ENCODE measurements around the gene MOB3A.

Gene MOB3A

DNA sequence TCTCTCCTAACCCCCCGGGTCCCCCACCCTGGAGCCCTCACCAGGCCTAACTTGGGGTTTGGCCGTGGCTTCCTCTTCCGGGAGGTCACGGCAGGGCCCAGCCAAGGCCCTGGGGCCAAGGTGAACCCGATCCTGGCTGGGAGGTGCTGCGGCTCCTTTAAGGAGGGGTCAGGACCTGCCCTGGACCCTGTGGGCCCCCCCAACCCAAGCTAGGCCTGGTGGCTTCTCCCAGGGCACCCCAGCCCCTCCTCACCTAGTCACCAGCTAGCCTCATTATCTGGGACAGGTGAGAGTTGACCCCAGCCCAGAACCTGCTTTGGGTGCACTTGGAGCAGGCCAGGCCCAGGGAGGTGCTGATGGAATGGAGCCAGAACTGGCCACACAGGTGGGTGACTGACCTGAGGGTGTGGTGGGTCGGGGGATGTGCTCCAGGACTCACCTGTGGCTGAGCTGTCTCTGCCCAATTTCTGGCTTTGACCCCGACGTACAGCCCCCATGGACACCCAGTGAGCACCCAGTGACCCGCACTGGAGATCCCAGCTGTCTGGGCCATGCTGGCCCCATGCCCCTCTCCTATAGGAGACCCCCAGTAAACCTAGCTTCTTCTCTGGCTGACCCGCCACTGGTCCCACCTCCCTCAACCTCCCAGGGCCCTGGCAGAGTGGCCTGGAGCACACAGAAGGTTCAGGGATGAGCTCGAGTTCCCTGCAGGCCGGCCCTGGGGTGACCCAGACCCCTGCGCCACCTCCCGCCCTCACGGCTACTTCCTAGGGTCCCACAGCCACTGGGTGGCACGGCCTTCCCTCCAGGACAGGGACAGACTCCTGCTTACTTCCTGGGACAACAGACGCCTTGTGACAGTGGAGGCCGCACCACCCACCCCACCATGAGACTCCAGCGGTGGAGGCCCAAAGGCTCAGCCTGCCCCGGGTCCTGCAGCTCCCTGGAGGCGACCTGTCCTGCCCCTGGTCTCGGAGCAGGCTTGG is 38.3 kb downstream of the MOB3A start:
- DNase-seq = no peak

DNA sequence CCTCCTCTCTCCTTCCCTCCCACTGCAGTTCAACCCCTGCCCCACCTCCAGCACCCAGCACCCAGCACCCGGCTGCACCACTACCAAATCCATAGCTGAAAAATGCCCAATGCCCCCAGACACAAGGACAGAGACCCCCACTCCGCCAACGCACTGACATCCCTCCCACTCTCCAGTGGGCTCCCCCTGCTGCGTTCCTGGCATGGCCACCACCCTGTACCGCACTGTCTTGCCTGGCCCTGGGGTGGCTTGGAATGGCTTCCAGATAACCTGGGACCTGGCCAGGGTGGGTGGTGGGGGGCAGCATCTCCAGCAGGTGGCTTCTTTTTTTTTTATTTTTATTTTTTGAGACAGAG is 39.3 kb downstream of the MOB3A start:
- DNase-seq = no peak

DNA sequence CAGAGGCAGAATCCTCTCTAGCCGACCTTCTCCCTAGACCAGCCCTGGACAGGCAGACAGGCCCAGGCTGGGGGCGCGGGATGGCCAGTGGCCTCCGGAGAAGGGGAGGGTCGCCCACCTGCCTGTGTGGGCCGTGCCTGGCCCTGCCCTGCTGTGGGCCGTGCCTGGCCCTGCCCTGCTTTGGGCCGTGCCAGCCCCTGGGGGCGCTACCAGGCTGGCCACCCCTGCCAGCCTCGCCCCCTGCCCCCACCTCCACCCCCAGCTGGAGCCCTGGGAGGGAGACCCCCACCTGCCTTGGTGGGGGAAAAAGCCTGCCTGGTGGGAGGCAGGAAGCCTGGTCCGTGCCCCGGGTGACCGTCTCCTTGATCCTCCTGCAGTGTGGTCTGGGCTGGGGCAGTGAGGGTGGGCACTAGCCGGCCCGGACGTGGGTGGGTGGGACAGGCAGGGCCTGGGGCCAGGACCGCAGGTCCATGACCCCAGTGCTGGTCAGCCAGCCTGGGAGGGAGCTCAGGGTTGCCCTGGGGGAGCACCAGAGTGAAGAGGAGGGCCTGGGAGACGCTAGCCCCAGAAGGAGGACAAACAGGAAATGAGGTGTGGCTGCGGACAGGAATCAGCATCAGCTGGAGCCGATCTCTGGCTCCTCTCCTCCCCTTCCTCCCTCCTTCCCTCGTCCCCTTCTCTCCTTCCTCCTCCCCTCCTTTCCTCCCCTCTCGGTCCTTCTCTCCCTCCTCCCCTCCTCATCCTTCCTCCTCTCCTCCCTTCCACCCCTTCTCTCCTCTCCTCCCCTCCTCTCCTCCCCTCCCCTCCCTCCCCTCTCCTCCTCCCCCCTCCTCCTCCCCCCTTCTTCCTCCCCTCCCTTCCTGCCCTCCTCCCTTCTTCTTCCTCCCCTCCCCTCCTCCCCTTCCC is 39.9 kb downstream of the MOB3A start:
- DNase-seq = peak; percentile 72

DNA sequence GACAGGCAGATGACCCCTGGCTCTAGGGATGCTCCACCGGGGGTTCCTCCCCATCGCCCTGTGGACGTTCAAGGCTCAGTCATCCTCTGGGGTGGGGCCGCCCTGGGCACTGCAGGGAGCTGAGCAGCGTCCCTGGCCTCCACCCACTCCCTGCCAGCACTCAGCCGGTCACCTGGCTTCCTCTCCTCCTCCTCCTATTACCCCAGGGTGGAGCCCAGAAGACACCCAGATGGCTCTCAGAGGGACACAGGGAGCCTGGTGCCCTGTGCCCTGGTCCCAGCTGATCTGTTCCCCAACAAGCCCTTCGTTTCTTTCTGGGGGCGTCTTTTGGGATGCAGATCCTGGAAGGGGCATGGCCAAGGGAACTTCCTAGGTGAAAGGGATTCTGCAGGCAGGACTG is 41.4 kb downstream of the MOB3A start:
- DNase-seq = no peak

DNA sequence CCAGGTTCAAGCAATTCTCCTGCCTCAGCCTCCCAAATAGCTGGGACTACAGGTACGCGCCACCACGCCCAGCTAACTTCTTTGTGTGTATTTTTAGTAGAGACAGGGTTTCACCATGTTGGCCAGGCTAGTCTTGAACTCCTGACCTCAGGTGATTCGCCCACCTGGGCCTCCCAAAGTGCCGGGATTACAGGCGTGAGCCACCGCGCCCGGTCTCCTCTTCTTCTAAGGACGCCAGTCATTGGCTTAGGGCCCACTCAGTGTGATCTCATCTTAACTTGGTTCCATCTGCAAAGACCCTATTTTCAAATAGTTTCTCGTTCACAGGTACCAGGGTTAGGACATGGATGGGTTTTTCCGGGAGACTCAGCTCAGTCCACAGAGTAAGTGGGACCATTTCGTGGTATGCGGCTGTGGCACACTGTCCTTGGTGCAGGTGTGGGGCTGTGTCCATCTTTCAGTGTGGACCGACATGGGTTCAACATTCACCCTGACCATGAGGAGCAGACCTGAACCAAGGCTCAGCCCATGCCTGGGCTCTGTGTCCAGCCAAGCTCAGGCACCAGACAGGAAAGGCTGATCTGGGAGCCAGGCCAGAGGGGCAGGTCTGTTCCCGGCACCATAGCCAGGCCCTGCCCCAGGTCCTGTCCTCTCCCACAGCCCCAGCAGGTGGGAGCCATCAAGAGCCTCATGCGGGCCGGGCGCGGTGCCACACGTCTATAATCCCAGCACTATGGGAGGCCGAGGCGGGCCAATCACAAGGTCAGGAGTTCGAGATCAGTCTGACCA is 42.3 kb downstream of the MOB3A start:
- DNase-seq = no peak

DNA sequence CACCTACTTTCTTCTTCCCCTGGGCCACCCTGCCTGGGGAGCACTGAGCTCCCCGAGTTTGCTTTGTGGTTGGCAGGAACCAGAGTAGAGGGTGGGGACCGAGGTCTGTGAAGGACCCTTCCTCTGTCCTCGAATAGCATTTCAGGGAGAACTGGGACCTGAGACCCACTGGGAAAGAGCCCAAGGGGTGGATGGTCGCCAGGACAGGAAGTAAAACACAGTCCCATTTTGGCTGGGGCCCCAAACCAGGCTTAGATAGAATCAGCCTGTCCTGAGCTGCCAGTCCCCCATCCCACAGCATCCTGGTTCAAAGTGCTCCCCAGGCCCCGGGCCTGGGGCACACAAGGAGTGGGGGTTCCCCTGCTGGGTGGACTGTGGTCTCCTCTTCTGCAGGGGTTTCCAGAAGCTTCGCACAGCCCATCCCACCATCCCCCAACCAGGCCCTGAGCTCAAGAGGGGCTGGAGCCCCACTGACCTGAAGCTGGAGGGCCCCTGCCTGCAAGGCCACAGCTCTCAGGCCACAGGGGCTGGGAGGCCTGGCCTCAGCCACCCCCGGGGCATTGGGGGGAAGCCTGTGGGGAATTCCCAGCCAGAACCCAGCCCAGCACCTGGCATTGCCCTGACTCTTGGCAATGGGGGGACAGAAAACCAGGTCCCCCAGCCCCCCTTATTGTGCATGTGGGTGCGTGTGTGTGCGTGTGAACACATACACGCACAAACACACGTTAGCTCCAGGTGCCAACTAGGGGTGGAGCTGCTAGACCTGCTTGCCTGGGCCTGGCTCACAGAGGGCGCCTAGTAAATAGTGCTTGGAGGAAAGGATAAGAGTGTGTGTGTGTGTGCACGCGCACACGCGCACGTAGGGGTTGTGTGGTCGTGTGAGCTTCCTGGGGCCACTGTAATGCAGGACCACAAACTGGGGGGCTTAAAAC is 44.1 kb downstream of the MOB3A start:
- DNase-seq = no peak

DNA sequence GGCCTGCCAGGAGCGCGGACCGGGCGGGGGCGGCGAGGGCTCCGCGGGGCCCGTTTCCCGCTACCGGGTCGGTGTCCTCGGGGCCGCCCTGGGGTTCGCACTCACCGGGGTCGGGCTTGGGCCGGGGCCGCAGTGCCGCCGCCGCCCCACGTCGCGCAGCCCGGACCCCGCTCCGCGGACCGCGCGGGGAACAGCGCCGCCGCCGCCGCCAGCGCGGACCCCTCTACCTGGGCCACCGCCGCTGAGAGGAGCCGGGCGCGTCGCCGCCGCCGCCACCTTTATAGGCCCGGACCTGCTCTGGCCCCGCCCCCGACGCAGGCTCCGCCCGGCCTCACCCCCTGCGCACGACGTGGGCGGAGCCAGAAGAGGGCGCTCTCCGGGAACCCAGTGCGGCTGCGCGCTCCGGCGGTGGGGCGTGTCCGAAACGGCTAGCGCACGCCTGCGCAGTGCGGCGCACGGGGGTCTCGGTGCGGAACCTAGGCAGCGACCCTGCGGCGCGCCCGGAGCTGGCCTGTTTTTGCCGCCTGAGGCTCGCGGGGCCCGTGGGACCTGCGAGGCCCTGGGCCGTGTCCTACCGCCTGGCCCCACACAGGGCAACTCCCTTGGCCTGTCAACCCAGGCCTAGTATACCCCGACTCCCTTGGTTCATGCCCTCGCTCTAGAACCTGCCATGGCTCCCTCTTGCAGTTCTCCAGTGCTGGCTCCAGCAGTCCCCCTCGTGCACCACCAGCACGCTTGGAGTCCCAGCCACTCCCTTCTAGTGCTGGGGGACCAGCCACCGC is 44.9 kb downstream of the MOB3A start, which contains the start of gene MKNK2:
MKNK2 (minus strand) TSS at position 254 of the 782 bp plus-strand sequence. CDS start 393 bp downstream, outside the sequence.
- peak; percentile 97 for DNase-seq

DNA sequence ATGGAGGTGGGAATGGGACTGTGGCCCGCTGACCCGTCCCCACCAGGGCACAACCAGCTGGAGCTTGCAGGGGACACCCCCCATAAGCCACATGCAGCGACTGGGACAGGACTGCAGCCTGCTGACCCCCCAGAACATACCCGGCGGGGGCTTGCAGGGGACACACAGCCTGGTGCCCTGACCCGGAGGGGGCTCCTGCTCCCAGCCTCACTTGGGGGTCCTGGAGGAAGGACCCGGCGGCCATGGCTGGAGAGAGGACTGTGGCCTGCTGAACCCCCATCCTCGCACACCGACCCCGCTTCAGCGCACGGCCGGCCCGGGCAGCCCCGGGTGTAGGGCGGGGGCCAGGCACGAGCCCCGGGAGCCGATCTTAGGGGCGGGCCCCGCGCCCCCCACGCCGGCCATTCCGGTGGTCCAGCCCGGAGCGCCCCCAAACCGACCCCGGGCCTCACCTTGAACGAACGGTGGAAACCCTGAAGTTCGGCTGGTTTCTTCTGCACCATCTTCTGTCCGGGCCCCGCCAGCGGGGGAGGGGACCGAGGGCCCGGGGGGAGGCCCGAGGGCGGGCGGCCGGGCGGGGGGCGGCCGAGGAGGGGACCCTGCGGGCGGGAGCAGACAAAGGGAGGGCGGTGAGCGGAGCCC is 45.7 kb downstream of the MOB3A start:
- DNase-seq = no peak

DNA sequence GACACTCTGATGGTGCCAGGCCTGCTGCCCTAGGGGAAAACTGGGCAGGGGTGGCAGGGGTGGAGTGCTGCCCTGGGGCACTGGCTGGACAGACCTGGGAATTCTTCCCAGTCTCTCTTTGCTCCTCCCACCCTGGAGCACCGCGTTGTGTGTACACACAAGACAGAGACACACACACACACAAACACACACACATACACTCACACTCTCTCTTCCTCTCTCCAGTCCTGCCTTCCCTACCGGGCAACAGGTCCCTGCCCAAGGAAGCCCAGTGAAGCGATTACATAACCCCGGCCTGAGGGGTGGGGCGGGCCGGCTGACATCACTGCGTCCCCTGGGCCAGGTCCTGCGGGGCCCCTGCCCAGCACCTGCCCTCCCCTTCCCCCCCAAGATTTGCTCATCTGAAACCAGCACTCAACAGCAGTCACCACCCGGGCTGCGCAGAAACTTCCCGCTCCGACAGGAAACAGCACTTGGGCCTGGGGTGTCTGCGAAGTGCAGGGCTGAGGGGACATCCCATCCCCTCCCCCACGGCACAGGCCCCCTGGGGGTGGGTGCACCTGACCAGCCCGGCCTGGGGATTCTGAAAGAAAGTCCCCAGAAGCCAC is 46.3 kb downstream of the MOB3A start:
- DNase-seq = no peak

DNA sequence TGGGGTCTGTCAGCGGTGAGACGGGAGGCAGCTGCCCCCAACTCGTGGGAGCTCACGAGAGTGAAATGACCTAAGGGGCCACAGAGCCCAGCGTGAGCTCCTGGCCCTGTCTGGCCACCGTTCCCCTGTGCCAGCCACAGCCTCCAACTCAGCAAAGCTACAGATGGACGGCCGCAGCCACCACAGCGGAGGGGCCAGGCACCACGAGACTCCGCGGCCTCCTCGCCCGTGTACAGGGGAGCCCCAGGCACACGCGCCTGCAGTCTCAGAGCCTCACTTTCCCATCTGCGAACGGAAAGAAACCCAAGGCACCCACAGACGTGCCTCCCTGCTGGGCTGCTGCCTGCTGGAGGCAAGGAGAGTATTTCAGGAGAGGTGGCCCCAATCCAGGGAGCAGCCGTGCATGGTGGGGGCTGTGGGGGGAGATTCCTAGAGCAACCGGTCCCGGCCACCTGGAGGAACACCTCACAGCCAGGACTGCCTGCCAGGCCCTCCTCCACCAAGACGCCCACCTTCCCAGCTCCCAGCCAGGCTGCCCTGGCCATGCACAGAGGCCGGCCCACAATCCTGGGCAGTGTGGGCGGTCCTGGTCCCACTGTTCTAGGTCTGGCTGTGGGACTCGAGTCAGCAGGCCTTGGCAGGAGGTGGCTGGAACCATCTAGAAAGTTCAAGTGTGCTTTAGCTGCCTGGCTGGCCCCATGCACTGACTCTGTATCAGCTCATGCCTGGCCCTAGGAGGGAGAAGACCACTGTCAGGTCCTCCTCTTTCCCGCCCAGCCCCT is 47.0 kb downstream of the MOB3A start:
- DNase-seq = no peak

DNA sequence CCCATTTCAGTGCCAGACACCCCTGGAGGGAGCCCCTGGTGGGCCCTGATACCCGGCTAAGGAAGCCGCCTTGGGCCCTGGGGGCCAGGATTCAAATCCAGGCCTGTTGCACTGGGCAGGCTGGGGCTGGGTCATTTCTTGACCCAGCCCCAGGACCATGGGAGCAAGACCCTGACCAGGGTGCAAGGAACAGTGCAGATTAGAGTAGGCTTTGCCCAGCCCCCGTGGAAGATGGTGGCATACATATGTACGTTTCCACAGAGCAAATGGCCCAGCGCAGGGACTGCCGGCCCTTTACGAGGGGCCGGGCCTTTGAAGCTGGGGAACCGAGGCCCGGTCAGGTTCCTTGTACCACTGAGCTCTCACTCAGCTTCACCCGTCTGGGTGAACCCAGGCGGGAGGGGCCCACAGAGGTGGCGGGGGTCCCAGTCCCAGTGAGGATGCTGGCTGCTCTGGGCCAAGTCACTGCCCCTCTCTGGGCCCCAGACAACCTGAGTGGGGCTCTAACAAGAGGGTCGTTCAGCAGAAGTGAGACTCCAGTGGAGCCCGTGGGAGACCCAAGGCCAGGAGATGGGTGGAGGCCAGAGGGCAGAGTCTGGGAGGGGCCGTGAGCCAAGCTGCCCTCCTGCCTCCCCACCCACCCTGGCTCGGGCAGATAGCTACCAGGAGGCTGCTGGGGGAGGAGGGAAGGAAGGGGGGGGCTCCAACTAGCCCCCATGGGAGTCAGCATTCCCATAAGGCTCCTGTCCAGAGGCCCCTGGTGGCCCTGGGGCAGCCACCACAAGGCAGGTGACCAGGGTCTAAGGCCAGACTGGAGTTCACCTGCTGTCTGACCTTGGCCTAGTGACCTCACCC is 47.8 kb downstream of the MOB3A start:
- DNase-seq = no peak

DNA sequence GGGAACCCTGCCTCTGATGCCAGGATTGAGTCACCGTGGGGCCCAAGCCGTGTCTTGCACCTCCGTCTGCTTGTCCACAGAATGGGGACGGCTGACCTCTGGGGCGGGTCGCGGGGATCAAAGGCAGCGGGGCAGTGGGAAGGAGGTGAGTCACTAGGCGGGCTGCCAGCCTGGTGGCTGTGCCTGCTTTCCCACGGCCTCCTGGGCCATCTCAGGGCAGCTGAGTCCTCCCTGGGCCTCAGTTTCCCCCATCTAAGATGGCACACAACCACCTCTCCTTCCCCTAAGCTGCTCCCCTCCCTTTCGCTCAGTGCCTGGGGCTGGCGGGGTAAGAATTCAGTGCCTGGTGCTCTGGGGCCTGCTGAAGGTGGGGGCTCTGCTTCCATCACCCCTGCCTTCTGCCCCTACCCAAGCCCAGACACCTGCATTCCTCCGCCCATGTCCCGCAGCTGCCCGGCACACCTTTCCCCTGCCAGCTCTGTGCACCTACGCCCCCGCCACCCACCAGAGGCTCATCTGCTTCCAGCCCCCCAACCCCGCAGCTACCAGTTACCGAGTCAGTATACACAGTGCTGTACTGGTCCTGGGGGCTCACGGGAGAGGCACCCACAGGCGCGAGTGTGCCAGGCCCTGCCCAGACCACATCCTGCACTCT is 48.5 kb downstream of the MOB3A start:
- no peak for DNase-seq

DNA sequence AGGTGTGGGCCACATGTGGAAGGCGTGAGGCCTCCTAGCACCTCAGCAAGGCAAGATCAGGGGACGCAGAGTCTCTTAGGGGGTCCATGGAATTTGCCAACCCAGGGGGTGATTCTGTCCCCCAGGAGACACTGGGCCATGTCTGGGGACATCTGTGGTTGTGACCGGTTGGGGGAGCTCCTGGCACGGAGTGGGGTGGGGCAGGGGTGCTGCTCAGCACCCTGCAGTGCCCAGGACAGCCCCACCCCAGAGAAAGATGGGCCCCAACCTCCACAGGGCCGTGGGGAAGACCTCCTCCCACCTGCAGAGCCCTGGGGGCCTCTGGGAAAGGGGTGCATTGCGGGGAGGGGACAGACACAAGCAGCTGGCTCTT is 49.1 kb downstream of the MOB3A start:
- no peak for DNase-seq

DNA sequence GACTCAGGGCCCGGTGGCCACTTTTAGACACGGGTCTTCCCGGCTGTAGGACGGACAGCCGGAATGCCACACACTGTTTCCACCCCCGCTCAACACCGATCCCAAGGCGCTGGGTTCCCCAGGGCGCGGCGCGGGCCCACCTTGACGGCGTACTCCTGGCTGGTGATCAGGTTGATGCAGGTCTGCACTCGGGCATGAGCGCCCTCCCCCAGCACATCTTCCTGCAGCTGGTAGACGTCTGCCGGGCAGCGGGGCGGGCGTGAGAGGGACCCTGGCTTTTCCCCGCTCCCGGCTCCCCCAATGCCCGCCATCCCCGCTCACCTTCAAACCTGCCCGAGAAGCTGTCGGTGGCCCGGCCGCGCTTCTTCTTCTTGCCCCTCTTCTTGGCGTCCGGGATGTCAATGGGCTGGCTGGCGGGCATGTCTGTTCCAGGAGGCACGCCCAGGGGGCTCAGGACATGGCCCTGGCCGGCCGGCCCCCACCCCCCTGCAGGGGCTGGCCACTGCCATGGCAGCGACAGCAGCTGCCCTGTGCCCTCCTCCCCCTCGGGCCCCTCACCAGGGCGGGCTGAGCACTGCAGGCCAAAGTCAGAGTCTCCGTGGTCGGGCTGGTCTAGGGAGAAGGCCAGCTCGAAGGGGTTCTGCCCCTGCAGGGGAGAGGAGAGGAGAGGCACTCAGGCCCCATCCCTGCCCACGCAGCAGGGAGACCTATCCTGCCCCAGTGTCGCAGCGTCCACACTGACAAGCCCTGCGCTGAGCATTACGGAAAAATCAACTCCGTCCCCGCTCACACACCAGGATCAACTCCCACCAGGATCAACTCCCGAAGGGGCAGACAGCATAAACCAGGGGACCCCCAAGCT is 49.8 kb downstream of the MOB3A start:
- no peak for DNase-seq

DNA sequence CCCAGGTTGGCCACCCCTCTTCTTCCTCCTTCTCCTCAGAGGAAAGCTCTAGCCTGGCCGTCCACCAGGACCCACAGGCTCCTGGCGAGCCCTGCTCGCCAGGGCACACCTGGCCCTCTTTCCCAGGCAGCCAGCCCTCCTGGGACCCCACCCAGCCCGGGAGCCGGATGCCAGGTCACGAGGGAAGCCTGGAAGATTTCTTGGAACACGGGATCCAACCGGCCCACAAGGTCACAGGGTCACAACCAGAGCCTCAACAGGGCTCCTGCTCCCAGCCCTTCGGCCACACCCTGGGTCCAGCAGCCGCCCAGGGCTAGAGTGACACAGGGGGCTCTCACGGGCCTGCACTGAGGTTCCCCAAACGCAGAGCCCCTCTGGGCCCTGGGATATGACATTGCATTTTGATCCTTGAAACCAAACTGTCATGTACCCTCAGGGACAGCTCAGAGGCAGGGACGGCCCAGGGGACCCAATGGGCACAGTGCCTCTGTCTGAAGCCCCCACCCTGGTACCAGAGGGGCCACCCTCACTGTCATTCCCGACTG is 50.6 kb downstream of the MOB3A start:
- no peak for DNase-seq

Measured in right forelimb (tissue), 1 donor.